ENCODE results near the gene ANO2.

- no peak for TF ChIP-seq FOXP2 (optimal IDR thresholded peaks at IDR 0.05; ENCODE audit: borderline replicate concordance, extremely low read depth, extremely low read length, insufficient read depth)
- TF ChIP-seq REST (IDR thresholded peaks at IDR 0.05; ENCODE audit: insufficient read depth in 1 of 2, low read depth in 2 of 2, low read length in 2 of 2), result no peak
- TF ChIP-seq POLR2AphosphoS5 (IDR thresholded peaks at IDR 0.05; ENCODE audit: low read depth, low read length), result no peak
- TF ChIP-seq SIN3A (IDR thresholded peaks at IDR 0.05; ENCODE audit: borderline replicate concordance, insufficient read depth, low read length), result no peak
Observed at GRCh38 chr12:5921027-5921909, 23.8 kb downstream of the ANO2 start.
